HG02870 (cell line): ENCODE data around the gene TM9SF1.

Experiments used
- ATAC-seq: cut with Tn5 transposase; IDR thresholded peaks from one replicate; pipeline ENCODE4 v1.9.1; 2021; ENCODE audit warnings: mild to moderate bottlenecking, moderate library complexity; ENCODE audit not compliant: unreplicated experiment

The TM9SF1 gene

GRCh38 chr14:24151404-24152080 is 43.7 kb downstream of the TM9SF1 start:
- no peak for ATAC-seq

DNA sequence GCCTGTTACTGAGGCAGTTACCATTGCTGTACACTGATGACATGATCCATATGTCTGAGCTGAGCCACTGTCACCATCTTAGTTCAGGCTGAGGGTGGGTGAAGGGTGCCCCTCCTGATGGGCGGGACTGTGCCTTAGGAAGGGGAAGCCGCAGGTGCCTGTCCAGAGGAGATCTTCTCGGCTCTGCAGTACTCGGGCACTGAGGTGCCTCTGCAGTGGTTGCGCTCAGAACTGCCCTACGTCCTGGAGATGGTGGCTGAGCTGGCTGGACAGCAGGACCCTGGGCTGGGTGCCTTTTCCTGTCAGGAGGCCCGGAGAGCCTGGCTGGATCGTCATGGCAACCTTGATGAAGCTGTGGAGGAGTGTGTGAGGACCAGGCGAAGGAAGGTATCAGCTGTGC is 44.2 kb downstream of the TM9SF1 start:
- no peak for ATAC-seq

DNA sequence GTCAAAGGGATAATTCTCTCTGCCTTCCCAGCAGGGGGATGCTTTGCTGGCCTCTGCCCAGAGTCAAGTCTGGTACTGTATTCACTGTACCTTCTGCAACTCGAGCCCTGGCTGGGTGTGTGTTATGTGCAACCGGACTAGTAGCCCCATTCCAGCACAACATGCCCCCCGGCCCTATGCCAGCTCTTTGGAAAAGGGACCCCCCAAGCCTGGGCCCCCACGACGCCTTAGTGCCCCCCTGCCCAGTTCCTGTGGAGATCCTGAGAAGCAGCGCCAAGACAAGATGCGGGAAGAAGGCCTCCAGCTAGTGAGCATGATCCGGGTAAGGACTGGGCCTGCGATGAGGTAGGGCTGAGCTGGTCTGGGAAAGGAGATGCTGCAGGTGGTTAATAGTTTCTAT is 44.7 kb downstream of the TM9SF1 start:
- no peak for ATAC-seq

DNA sequence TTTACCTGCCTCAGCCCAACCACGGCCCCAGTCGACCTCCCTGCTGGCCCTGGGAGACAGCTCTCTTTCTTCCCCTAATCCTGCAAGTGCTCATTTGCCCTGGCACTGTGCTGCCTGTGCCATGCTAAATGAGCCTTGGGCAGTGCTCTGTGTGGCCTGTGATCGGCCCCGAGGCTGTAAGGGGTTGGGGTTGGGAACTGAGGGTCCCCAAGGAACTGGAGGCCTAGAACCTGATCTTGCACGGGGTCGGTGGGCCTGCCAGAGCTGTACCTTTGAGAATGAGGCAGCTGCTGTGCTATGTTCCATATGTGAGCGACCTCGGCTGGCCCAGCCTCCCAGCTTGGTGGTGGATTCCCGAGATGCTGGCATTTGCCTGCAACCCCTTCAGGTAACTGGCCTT is 45.2 kb downstream of the TM9SF1 start:
- no peak for ATAC-seq

- no peak for ATAC-seq
Measured at GRCh38 chr14:24149302-24149969, 45.8 kb downstream of the TM9SF1 start.

DNA sequence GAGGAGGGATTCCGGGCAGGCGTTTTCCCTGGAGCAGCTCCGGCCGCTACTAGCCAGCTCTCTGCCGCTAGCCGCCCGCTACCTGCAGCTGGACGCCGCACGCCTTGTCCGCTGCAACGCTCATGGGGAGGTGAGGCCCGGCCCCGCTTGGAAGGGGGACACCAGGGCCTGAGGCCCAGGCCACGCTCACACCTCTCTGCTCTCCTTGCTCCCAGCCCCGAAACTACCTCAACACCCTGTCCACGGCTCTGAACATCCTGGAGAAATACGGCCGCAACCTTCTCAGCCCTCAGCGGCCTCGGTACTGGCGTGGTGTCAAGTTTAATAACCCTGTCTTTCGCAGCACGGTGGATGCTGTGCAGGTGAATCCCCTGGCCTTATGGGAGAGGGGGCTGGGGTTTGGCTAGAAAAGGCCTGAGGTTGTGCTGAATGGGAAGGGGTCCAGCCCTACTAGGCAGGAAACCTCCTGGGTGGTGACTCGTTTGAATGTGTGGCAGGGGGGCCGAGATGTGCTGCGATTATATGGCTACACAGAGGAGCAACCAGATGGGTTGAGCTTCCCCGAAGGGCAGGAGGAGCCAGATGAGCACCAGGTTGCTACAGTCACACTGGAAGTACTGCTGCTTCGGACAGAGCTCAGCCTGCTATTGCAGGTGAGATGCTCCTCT is 47.3 kb downstream of the TM9SF1 start:
- no peak for ATAC-seq

DNA sequence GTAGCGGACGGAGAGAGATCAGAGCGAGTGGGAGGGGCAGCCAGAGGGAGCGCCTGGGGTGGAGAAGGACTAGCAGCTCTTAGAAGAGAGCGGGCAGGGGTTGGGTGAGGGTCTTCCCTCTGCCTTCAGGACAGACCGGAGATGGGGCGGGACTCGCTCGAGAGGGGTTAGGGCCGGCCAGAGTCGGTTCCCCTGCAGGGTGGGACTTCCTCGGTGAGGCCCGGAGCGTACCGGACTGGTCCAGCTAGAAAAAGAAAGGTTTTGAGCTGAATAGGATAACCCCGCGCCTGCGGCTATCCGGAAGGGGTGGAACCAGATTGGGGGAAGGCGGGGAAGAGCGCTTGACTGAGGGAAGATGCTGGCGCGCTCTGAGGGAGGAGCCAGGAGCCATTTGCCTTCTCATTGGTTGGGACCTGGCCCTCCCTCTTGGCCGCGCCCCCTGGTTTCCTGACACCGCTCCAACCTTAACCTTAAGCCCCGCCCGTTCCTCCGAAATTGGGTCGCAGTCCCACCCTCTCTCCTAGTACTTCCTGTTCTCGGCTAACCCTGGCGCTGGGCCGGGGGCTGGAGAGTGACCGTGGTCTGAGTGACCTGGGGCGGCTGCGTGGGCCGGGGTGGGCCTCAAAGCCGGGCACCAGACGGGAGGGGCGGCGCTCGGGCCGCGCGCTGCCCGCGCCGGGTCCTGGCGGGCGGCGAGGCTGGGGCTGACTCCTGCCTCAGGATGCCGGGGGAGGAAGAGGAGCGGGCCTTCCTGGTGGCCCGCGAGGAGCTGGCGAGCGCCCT is 48.1 kb downstream of the TM9SF1 start, which contains the start of gene RNF31:
RNF31 (plus strand) TSS at position 521 of the 783 bp plus-strand sequence; CDS start at position 722, 201 bp downstream.
- peak; percentile 82 for ATAC-seq

DNA sequence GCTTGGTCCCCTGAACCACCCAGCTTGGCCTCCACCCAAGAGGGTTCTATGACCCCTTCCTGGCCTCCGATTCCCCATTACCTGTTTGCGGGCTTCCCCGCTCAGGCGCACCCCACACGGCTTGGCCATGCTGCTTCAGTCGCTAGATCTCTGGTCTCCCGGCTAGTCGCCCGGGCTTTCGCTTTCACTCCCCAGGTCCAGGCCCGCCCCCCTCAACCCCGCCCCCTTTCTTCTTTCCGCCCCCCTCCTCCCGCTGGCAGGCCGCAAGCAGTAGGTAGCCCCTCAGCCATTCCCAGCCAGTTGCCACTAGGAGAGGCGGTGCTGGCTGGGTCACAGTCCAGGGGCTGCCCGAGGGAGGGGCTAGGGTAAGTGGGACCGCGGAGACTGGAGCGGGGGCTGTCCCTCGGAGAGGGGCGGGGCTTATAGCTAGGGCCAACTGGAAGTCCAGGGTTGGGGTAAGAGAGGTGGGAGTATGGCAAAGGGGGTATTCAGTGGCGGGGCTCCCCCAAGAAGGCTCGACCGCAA is 48.7 kb downstream of the TM9SF1 start, which contains the start of gene PSME2:
PSME2 (minus strand) TSS at position 158 of the 525 bp plus-strand sequence; CDS start at position 129, 29 bp downstream.
- peak; percentile 62 for ATAC-seq

GRCh38 chr14:24145690-24146452 is 49.4 kb downstream of the TM9SF1 start:
- no peak for ATAC-seq

GRCh38 chr14:24145219-24145618 is 50.0 kb downstream of the TM9SF1 start:
- no peak for ATAC-seq

DNA sequence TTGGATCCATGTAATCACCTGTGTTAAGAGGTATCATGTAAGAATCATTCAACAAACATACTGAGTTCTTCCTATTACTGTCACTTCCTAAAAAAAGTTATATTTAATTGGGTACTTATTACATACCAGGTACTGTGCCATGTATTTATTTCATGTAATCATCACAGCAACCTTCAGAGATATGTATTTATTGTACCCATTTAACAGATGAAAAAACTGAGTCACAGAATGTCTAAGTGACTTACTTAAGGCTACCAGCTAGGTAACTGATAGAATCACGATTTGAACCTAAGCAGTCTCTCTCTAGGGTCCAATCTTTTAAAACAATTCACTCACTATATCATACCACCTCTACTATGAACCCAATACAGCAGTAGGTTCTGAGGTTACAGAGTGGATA is 50.8 kb downstream of the TM9SF1 start:
- no peak for ATAC-seq

GRCh38 chr14:24143511-24143910 is 51.7 kb downstream of the TM9SF1 start:
- no peak for ATAC-seq

GRCh38 chr14:24141097-24141880 is 54.0 kb downstream of the TM9SF1 start, which contains the start of gene EMC9:
Gene EMC9 (minus strand): TSS chr14:24141591. CDS start chr14:24141304, 287 bp downstream.
- peak; percentile 88 for ATAC-seq

DNA sequence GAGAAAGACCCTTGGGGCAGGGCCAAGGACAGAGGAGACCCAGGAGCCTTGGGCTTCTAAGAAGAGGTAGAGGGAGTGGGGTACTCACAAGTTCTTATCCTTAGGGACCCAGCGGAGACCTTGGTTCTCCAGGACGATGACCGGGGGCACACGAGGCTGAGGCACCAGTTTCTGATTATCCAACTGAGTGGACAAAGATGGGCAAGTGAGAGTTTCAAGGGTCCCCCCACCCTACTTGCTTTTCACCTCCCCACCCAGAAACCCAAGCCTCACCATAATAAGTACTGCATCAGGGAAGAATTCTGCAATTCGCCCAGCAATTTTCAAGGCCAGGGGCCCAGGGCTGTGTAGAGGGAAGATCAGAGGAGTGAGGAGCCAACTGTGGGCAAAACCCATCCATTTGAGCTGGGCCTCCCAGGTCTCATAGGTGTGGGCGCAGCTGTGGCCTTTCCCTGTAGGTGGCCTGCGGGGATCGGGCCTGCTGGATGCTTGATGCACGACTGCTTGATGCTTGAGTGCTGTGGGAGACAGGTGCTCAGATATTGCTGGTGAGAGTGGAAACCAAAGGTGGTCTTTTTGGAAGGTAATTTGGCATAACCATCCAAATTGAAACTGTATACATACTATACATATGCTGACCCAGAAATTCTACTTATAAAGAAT is 55.8 kb downstream of the TM9SF1 start:
- ATAC-seq = no peak
